Activated CD4-positive, alpha-beta T cell treated with anti-CD3 and anti-CD28 coated beads, Interleukin-2, amount 10 ng/mL, durations not matched to agents 7 days and 5 days (primary cell): ENCODE measurements around the gene WNT2B. TPM values are rescaled to one million over a fixed set of nuclear protein-coding genes. Genes with fewer than 3 reads are reported as not detected.

Source experiments
- CTCF ChIA-PET: fragments of 350-600 bp; sonication (Branson Sonifier 250); formaldehyde crosslinking; loops from one replicate; lab custom pipeline; 2021; ENCODE audit warnings: antibody characterized with exemption; lab: Charles Lee
- POLR2A ChIA-PET: fragments of 350-600 bp; sonication (Branson Sonifier 250); formaldehyde crosslinking; loops from one replicate; lab custom pipeline; 2021; ENCODE audit warnings: antibody characterized with exemption; lab: Charles Lee
- DNase-seq: peaks from one replicate; pipeline ENCODE4 v3.0.0-alpha.2; 2020
- H3K27ac Mint-ChIP-seq: one replicate; pipeline ENCODE4 v1.8.0; 2021; ENCODE audit warnings: mild to moderate bottlenecking, moderate library complexity, mixed read lengths
- H3K27me3 Mint-ChIP-seq: one replicate; pipeline ENCODE4 v1.8.0; 2021; ENCODE audit warnings: mixed read lengths
- H3K36me3 Mint-ChIP-seq: one replicate; pipeline ENCODE4 v1.8.0; 2021; ENCODE audit warnings: low read depth, mixed read lengths
- H3K4me1 Mint-ChIP-seq: one replicate; pipeline ENCODE4 v1.8.0; 2021; ENCODE audit warnings: mixed read lengths
- H3K4me3 Mint-ChIP-seq: one replicate; pipeline ENCODE4 v1.8.0; 2021; ENCODE audit warnings: mild to moderate bottlenecking, moderate library complexity, mixed read lengths
- H3K9me3 Mint-ChIP-seq: one replicate; pipeline ENCODE4 v1.8.0; 2021; ENCODE audit warnings: mixed read lengths
- total RNA-seq, 2 experiments: library from RNA; stranded (reverse); gene quantifications; one replicate each; pipeline ENCODE4 v1.2.3, GENCODE V29; 2021

The WNT2B gene
- total RNA-seq, 2 experiments from 2014 or later: not detected

GRCh38 chr1:112517231-112517630 is 8.5 kb downstream of the WNT2B start:
- Mint-ChIP-seq H3K27me3 (no peaks in the 10 kb centered on the region), H3K36me3 (no peaks in the 10 kb centered on the region), H3K4me1 (no peaks in the 10 kb centered on the region), H3K27ac (no peak overlapping the region), H3K9me3 (no peaks in the 10 kb centered on the region), H3K4me3 (no peak overlapping the region)
- CTCF ChIA-PET: interaction anchor here (0.9 kb wide), 1 partner anchor 15 kb away, joined by 3 read pairs; no protein-coding TSS in a partner anchor
- POLR2A ChIA-PET: no interaction called here
- no peak for DNase-seq

GRCh38 chr1:112517646-112518045 is 8.9 kb downstream of the WNT2B start:
- no peaks in the 10 kb centered on the region for H3K9me3 Mint-ChIP-seq
- no peaks in the 10 kb centered on the region for H3K4me1 Mint-ChIP-seq
- H3K27ac Mint-ChIP-seq: no peak overlapping the region
- H3K4me3 Mint-ChIP-seq: no peak overlapping the region
- H3K27me3 Mint-ChIP-seq: no peaks in the 10 kb centered on the region
- DNase-seq: no peak
- ChIA-PET CTCF (no interaction called here), POLR2A (no interaction called here)
- no peaks in the 10 kb centered on the region for H3K36me3 Mint-ChIP-seq

- no peak for DNase-seq
- H3K4me3 Mint-ChIP-seq: no peak overlapping the region
- POLR2A ChIA-PET: no interaction called here
- no peak overlapping the region for H3K27ac Mint-ChIP-seq
- H3K9me3 Mint-ChIP-seq: no peaks in the 10 kb centered on the region
- CTCF ChIA-PET: no interaction called here
- no peaks in the 10 kb centered on the region for H3K27me3 Mint-ChIP-seq
- H3K4me1 Mint-ChIP-seq: no peaks in the 10 kb centered on the region
- no peaks in the 10 kb centered on the region for H3K36me3 Mint-ChIP-seq
These were observed 9.4 kb downstream of the WNT2B start for GRCh38 chr1:112518186-112518585.

GRCh38 chr1:112520166-112520565 is 11.4 kb downstream of the WNT2B start:
- ChIA-PET CTCF (no interaction called here), POLR2A (no interaction called here)
- H3K27me3 Mint-ChIP-seq: no peaks in the 10 kb centered on the region
- H3K27ac Mint-ChIP-seq: no peak overlapping the region
- no peaks in the 10 kb centered on the region for H3K36me3 Mint-ChIP-seq
- no peak for DNase-seq
- H3K9me3 Mint-ChIP-seq: no peaks in the 10 kb centered on the region
- no peak overlapping the region for H3K4me3 Mint-ChIP-seq
- H3K4me1 Mint-ChIP-seq: no peaks in the 10 kb centered on the region

GRCh38 chr1:112522621-112523020 is 13.9 kb downstream of the WNT2B start:
- Mint-ChIP-seq H3K36me3 (no peaks in the 10 kb centered on the region), H3K4me3 (no peak overlapping the region), H3K9me3 (no peaks in the 10 kb centered on the region), H3K27me3 (no peaks in the 10 kb centered on the region), H3K27ac (no peak overlapping the region), H3K4me1 (no peaks in the 10 kb centered on the region)
- ChIA-PET POLR2A (no interaction called here), CTCF (interaction anchor here (1.2 to 2.9 kb wide), 3 partner anchors 9 to 18 kb away, joined by 3 to 9 read pairs (median 3); no protein-coding TSS in a partner anchor)
- no peak for DNase-seq

GRCh38 chr1:112524251-112524650 is 15.5 kb downstream of the WNT2B start:
- Mint-ChIP-seq H3K4me1 (no peaks in the 10 kb centered on the region), H3K36me3 (no peaks in the 10 kb centered on the region), H3K4me3 (no peak overlapping the region), H3K9me3 (no peaks in the 10 kb centered on the region), H3K27me3 (no peaks in the 10 kb centered on the region), H3K27ac (no peak overlapping the region)
- ChIA-PET POLR2A (no interaction called here), CTCF (interaction anchor here (1.7 to 2.9 kb wide), 2 partner anchors 12 to 18 kb away, joined by 3 to 9 read pairs; no protein-coding TSS in a partner anchor)
- DNase-seq: no peak

- no peaks in the 10 kb centered on the region for H3K27me3 Mint-ChIP-seq
- H3K27ac Mint-ChIP-seq: no peak overlapping the region
- no peak overlapping the region for H3K4me3 Mint-ChIP-seq
- H3K9me3 Mint-ChIP-seq: no peaks in the 10 kb centered on the region
- ChIA-PET POLR2A (no interaction called here), CTCF (interaction anchor here (1.7 to 2.9 kb wide), 2 partner anchors 13 to 17 kb away, joined by 3 to 9 read pairs; no protein-coding TSS in a partner anchor)
- H3K4me1 Mint-ChIP-seq: no peaks in the 10 kb centered on the region
- no peak for DNase-seq
- H3K36me3 Mint-ChIP-seq: no peaks in the 10 kb centered on the region
These were observed 16.2 kb downstream of the WNT2B start for GRCh38 chr1:112524986-112525385.

GRCh38 chr1:112527266-112528010 is 18.7 kb downstream of the WNT2B start:
- no peak for DNase-seq
- Mint-ChIP-seq H3K27me3 (no peaks in the 10 kb centered on the region), H3K9me3 (no peaks in the 10 kb centered on the region), H3K4me1 (no peaks in the 10 kb centered on the region), H3K36me3 (no peaks in the 10 kb centered on the region), H3K4me3 (no peak overlapping the region), H3K27ac (no peak overlapping the region)
- ChIA-PET POLR2A (no interaction called here), CTCF (interaction anchor here (1.0 to 2.0 kb wide), 2 partner anchors 11 to 136 kb away, joined by 4 read pairs; no protein-coding TSS in a partner anchor)

- no peaks in the 10 kb centered on the region for H3K27me3 Mint-ChIP-seq
- H3K4me3 Mint-ChIP-seq: no peak overlapping the region
- H3K36me3 Mint-ChIP-seq: no peaks in the 10 kb centered on the region
- no peaks in the 10 kb centered on the region for H3K9me3 Mint-ChIP-seq
- DNase-seq: no peak
- CTCF ChIA-PET: interaction anchor here (1.0 to 2.0 kb wide), 3 partner anchors 11 to 137 kb away, joined by 3 to 4 read pairs (median 4); no protein-coding TSS in a partner anchor
- no peak overlapping the region for H3K27ac Mint-ChIP-seq
- POLR2A ChIA-PET: no interaction called here
- no peaks in the 10 kb centered on the region for H3K4me1 Mint-ChIP-seq
These were observed 19.3 kb downstream of the WNT2B start for GRCh38 chr1:112528076-112528475.

GRCh38 chr1:112529301-112529700 is 20.5 kb downstream of the WNT2B start:
- H3K9me3 Mint-ChIP-seq: no peaks in the 10 kb centered on the region
- POLR2A ChIA-PET: no interaction called here
- H3K4me1 Mint-ChIP-seq: no peaks in the 10 kb centered on the region
- H3K27me3 Mint-ChIP-seq: no peaks in the 10 kb centered on the region
- no peak overlapping the region for H3K27ac Mint-ChIP-seq
- H3K36me3 Mint-ChIP-seq: no peaks in the 10 kb centered on the region
- no peak overlapping the region for H3K4me3 Mint-ChIP-seq
- CTCF ChIA-PET: interaction anchor here (0.7 to 1.1 kb wide), 3 partner anchors 27 to 514 kb away, joined by 3 to 5 read pairs (median 3); no protein-coding TSS in a partner anchor
- DNase-seq: no peak

DNA sequence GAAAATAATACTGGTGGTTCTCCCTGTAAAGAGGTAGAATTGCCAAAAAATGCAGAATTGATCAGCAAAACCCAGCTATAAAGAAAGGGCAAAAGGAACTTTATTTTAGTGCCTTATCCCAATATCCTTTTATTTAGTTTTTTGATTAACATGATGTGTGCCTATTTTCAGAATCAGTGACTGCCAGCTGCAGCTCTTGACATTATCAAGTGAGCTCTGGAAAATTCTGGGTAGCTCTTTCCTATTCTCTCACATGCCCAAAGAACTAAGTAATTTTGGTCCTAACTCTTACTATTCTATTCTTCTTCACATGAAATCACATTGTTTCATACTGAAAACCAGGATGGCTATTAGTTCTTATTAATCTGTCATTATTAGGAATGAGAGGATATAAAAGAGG is 22.1 kb downstream of the WNT2B start:
- Mint-ChIP-seq H3K4me1 (no peaks in the 10 kb centered on the region), H3K27ac (no peak overlapping the region), H3K27me3 (no peaks in the 10 kb centered on the region), H3K9me3 (no peaks in the 10 kb centered on the region), H3K4me3 (no peak overlapping the region), H3K36me3 (no peaks in the 10 kb centered on the region)
- ChIA-PET POLR2A (no interaction called here), CTCF (interaction anchor here (0.5 to 2.3 kb wide), 2 partner anchors 12 to 130 kb away, joined by 3 to 6 read pairs; no protein-coding TSS in a partner anchor)
- no peak for DNase-seq

DNA sequence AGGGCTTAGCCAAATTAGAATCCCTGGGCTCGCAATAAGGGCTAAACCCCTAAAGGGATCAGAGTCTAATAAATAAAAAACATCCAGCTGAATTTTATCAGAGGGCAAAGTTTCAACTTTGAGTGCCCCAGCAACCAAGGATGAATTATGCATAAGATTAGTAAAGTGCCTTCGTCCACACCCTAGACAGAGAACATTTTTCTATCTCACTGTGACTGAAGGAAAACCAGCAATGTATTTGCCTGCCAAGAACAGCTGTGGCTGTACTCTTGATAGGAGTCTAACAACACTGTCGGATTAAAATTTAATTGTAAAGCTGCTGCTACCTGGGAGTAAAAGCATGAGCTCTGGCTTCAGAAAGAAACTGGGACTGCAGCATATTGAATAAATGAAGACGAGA is 23.3 kb downstream of the WNT2B start:
- no peaks in the 10 kb centered on the region for H3K27me3 Mint-ChIP-seq
- no peaks in the 10 kb centered on the region for H3K36me3 Mint-ChIP-seq
- no peak for DNase-seq
- ChIA-PET CTCF (interaction anchor here (1.0 to 2.3 kb wide), 3 partner anchors 9 to 15 kb away, joined by 3 to 6 read pairs (median 3); no protein-coding TSS in a partner anchor), POLR2A (interaction anchor here (0.6 kb wide), 1 partner anchor 709 kb away, joined by 4 read pairs; no protein-coding TSS in a partner anchor)
- H3K4me3 Mint-ChIP-seq: no peak overlapping the region
- no peak overlapping the region for H3K27ac Mint-ChIP-seq
- H3K4me1 Mint-ChIP-seq: no peaks in the 10 kb centered on the region
- no peaks in the 10 kb centered on the region for H3K9me3 Mint-ChIP-seq

- no peak for DNase-seq
- ChIA-PET POLR2A (no interaction called here), CTCF (interaction anchor here (1.0 kb wide), 1 partner anchor 16 kb away, joined by 3 read pairs; no protein-coding TSS in a partner anchor)
- H3K4me1 Mint-ChIP-seq: no peaks in the 10 kb centered on the region
- no peaks in the 10 kb centered on the region for H3K9me3 Mint-ChIP-seq
- H3K27me3 Mint-ChIP-seq: no peaks in the 10 kb centered on the region
- no peaks in the 10 kb centered on the region for H3K36me3 Mint-ChIP-seq
- H3K4me3 Mint-ChIP-seq: no peak overlapping the region
- H3K27ac Mint-ChIP-seq: no peak overlapping the region
These were observed 24.3 kb downstream of the WNT2B start for GRCh38 chr1:112533029-112533428.
